ENCODE measurements around the gene IFI27. TPM values are rescaled to one million over a fixed set of nuclear protein-coding genes. Genes with fewer than 3 reads are reported as not detected.

IFI27 gene
- total RNA-seq, 2 experiments from 2014 or later, result 0.63 to 1.5 TPM

DNA sequence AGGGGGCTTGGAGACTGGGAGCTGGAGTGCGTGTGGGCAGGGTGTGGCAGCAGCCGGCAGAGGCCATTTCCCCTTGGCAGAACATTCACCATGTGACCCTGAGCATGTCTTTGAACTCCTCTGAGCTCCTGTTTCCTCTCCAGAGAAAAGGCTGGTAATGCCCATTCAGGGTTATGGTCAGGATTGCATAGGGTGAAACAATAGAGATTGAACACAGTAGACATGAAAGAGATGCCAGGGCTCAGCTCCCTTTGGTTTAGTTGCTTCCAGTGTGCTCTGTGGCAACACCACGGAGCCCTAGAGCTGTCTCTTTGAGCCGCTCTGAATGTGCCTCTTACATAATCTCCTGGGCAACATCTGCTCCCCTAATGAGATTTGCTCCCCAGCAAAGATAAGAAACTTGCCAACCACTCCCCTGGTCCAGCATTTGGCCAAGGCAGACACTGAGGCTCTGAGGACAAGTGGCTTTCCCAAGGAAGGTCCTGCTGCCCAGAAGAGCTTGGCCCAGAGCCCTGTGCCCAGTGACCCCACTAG is 4.6 kb downstream of the IFI27 start:
- H4K20me1 ChIP-seq (ENCODE audit: insufficient read depth, low read length), result no peaks in the 10 kb centered on the region
- H3K4me2 ChIP-seq (ENCODE audit: low read length), result no peak overlapping the region
- H3K27ac ChIP-seq (ENCODE audit: low read depth, low read length, poor library complexity, severe bottlenecking), result no peak overlapping the region
- POLR2A ChIA-PET, result interaction anchor here (0.7 to 1.2 kb wide), 3 partner anchors 15 to 1514 kb away, joined by 3 read pairs; no protein-coding TSS in a partner anchor
- no peaks in the 10 kb centered on the region for H3K36me3 ChIP-seq (ENCODE audit: insufficient read depth, low read length)
- TF ChIP-seq, protein P1, sequence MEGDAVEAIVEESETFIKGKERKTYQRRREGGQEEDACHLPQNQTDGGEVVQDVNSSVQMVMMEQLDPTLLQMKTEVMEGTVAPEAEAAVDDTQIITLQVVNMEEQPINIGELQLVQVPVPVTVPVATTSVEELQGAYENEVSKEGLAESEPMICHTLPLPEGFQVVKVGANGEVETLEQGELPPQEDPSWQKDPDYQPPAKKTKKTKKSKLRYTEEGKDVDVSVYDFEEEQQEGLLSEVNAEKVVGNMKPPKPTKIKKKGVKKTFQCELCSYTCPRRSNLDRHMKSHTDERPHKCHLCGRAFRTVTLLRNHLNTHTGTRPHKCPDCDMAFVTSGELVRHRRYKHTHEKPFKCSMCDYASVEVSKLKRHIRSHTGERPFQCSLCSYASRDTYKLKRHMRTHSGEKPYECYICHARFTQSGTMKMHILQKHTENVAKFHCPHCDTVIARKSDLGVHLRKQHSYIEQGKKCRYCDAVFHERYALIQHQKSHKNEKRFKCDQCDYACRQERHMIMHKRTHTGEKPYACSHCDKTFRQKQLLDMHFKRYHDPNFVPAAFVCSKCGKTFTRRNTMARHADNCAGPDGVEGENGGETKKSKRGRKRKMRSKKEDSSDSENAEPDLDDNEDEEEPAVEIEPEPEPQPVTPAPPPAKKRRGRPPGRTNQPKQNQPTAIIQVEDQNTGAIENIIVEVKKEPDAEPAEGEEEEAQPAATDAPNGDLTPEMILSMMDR (conservative IDR thresholded peaks at IDR 0.05; ENCODE audit: low read length), result no peak
- TF ChIP-seq EZH2phosphoT487 (IDR thresholded peaks at IDR 0.05; ENCODE audit: borderline replicate concordance, low read depth, low read length), result no peak
- H2AFZ ChIP-seq (ENCODE audit: low read length), result no peak overlapping the region
- no peak for DNase-seq (ENCODE audit: low spot score)
- no peaks in the 10 kb centered on the region for H3K4me1 ChIP-seq (ENCODE audit: insufficient read depth, low read length, poor library complexity, severe bottlenecking)
- no peaks in the 10 kb centered on the region for H3K79me2 ChIP-seq (ENCODE audit: insufficient read depth, low read depth, low read length)
- CTCF ChIA-PET (ENCODE audit: unreplicated experiment), result no interaction called here
- H3K9me3 ChIP-seq (ENCODE audit: low read length), result no peaks in the 10 kb centered on the region
- H3K4me3 ChIP-seq (ENCODE audit: low read depth, low read length, poor library complexity, severe bottlenecking), result no peak overlapping the region
- no peaks in the 10 kb centered on the region for H3K9me2 ChIP-seq (ENCODE audit: insufficient read depth, low read length)
- no TSS peak for BruUV-seq (replicated peaks)
- intact Hi-C loops (cut with micrococcal nuclease; ENCODE audit: unreplicated experiment), result no loop called here

DNA sequence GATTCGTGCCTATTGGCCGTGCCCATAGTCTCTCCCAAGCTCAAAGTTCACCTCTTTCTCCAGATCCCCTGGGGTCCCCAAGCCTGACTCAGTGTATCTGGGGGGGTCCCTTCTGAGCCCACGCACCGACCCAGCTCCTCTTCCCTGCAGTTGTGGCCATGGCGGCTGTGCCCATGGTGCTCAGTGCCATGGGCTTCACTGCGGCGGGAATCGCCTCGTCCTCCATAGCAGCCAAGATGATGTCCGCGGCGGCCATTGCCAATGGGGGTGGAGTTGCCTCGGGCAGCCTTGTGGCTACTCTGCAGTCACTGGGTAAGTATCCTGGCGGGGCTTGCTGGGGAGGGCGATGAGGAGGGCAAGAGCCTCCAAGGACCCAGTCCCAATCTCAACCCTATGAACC is 5.1 kb downstream of the IFI27 start:
- Histone ChIP-seq H3K4me3 (ENCODE audit: low read depth, low read length, poor library complexity, severe bottlenecking) (no peak overlapping the region), H3K27ac (ENCODE audit: low read depth, low read length, poor library complexity, severe bottlenecking) (no peak overlapping the region), H3K36me3 (ENCODE audit: insufficient read depth, low read length) (no peaks in the 10 kb centered on the region), H3K79me2 (ENCODE audit: insufficient read depth, low read depth, low read length) (no peaks in the 10 kb centered on the region), H4K20me1 (ENCODE audit: insufficient read depth, low read length) (no peaks in the 10 kb centered on the region), H3K4me2 (ENCODE audit: low read length) (no peak overlapping the region), H3K9me2 (ENCODE audit: insufficient read depth, low read length) (no peaks in the 10 kb centered on the region), H3K4me1 (ENCODE audit: insufficient read depth, low read length, poor library complexity, severe bottlenecking) (no peaks in the 10 kb centered on the region), H2AFZ (ENCODE audit: low read length) (no peak overlapping the region), H3K9me3 (ENCODE audit: low read length) (no peaks in the 10 kb centered on the region)
- intact Hi-C loops (cut with micrococcal nuclease; ENCODE audit: unreplicated experiment), result no loop called here
- no peak for DNase-seq (ENCODE audit: low spot score)
- no peak for TF ChIP-seq EZH2phosphoT487 (IDR thresholded peaks at IDR 0.05; ENCODE audit: borderline replicate concordance, low read depth, low read length)
- TF ChIP-seq, protein P1 (conservative IDR thresholded peaks at IDR 0.05; ENCODE audit: low read length), result no peak
- ChIA-PET POLR2A (interaction anchor here (1.2 kb wide), 1 partner anchor 16 kb away, joined by 3 read pairs; no protein-coding TSS in a partner anchor), CTCF (ENCODE audit: unreplicated experiment) (no interaction called here)
- no TSS peak for BruUV-seq (replicated peaks)

DNA sequence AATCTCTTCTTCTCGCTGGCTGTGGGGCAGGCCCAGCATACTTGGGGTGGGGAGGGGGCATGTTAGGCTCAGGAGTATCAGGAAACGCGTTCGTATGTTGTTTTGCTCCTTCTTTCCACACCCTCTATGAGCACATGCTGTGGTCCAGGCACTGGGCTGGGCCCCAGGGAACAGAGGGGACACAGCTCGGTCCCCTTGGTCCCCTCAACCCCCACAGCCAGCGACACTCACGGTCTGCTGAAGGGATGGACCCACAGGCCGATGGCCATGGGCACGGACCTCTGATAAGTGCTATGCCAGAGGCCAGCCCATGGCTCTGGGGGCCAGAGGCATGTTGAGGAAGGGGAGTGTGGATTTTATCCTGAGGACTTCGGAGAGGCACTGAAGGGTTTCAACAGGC is 6.2 kb downstream of the IFI27 start:
- Histone ChIP-seq H3K36me3 (ENCODE audit: insufficient read depth, low read length) (no peaks in the 10 kb centered on the region), H3K9me3 (ENCODE audit: low read length) (no peaks in the 10 kb centered on the region), H3K4me1 (ENCODE audit: insufficient read depth, low read length, poor library complexity, severe bottlenecking) (no peaks in the 10 kb centered on the region), H3K4me2 (ENCODE audit: low read length) (no peak overlapping the region), H3K9me2 (ENCODE audit: insufficient read depth, low read length) (no peaks in the 10 kb centered on the region), H4K20me1 (ENCODE audit: insufficient read depth, low read length) (no peaks in the 10 kb centered on the region), H3K4me3 (ENCODE audit: low read depth, low read length, poor library complexity, severe bottlenecking) (no peak overlapping the region), H2AFZ (ENCODE audit: low read length) (no peak overlapping the region), H3K27ac (ENCODE audit: low read depth, low read length, poor library complexity, severe bottlenecking) (no peak overlapping the region), H3K79me2 (ENCODE audit: insufficient read depth, low read depth, low read length) (no peaks in the 10 kb centered on the region)
- no peak for DNase-seq (ENCODE audit: low spot score)
- TF ChIP-seq, protein P1 (conservative IDR thresholded peaks at IDR 0.05; ENCODE audit: low read length), result no peak
- TF ChIP-seq EZH2phosphoT487 (IDR thresholded peaks at IDR 0.05; ENCODE audit: borderline replicate concordance, low read depth, low read length), result no peak
- no TSS peak for BruUV-seq (replicated peaks)
- POLR2A ChIA-PET, result no interaction called here
- CTCF ChIA-PET (ENCODE audit: unreplicated experiment), result no interaction called here
- intact Hi-C loops (cut with micrococcal nuclease; ENCODE audit: unreplicated experiment), result no loop called here
